ENCODE results near the gene STPG1.

Gene STPG1

DNA sequence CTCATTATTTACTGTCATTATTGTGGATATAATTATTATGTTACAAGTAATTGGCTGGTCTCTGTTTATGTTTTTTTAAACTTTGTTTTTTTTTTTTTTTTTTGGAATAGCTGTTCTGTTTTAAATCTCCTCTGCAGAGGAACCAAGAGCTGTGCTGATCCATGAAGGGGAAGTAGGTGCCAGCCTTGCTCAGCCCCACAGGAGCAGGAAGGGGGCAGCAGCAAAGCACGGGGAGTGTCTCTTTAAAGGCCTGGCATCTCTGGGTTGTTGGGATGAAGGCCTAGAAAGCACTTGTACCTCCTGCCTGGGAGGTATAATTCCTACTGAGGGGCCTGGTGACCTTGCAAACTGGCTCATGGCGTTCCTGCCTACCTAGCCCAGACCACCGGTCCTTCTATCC is 96.9 kb downstream of the STPG1 start:
- no peak for DNase-seq

DNA sequence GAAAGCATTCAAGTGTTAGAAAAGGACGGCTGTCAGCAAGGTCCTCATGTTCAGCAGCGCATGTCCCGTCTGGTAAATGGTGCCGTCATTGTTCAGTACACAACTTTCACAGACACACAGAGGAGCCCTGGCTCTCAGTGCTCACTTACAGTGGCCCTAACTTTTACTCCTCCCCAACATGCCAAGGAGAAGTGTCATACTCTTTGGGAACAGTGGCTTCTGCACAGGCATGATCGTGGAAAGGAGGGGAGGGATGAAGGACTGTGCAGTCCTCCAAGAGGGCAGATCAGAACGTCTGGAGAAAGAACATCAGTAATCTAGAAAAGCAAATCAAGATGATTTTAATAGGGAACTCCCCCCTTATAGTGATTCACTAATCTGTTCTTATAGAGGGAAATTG is 98.2 kb downstream of the STPG1 start:
- DNase-seq = no peak

DNA sequence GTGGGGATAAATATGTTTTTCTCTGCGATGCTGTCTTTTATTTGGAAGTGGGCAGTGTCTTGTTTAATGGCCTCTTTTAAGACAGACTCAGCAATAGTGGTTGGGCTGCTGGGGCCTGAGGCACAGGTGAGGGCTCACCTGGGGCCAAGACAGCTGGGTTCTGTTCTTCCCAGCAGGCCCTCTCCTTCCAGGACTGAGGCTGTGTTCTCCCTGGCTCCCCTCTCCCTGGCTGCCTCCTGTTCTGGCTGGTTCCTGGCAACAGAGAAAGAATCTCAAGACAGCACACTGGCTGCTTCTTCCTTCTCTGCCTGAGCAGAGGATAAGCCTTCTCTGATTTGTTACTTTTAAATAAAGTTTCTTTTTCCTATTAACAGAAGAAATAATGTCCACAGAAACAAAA is 101.8 kb downstream of the STPG1 start:
- DNase-seq = no peak

DNA sequence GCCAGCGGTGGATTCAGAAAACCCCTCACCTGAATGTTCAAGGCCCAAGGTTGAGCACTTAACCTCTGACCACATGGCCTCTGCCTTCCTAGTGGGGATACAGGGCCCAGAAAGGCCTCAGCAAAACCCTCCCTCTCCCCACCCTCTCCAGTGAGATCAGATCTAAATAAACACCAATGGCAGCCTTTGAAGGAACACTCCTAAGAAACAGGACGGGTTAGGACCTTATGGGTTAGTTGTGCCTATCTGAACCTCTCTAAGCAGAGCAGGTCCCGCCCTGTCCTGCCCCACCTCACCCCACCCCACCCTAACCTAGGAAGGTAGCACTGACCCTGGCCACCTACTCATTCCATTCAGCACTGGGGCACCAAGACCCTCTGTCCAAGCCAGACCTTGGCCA is 102.3 kb downstream of the STPG1 start:
- no peak for DNase-seq

DNA sequence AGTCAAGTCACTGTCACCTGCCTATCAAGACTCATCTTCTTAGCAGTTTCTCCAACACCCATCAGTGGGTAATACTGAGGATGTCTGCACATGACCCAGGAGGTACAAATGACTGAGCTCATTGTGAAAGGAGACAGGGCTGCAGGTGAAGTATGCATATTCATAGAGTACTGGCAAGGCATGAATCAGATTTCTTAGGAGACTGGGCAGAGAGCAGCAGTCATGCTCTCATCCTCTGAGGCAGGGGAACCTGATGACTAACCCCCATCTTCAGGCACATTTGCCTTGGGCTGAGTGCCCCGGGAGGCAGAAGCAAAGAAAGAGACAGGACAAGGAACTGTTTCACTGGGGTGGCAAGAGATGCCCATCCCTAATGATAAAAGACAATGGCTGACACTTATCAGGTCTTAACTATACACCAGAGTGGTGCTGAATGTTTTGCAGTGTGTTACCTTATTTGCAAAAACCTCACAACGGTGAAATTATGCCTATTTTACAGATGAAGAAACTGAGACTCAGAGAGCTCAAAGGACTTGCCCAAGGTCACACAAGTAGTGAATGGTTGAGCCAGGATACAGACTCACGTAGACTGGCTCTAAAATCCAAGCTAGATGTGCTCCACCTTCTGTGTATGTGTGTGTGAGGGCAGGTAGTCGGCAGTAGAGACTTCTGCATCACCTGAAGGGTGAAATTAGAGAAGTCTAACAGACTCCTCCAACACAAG is 103.7 kb downstream of the STPG1 start:
- DNase-seq = peak; percentile 74

DNA sequence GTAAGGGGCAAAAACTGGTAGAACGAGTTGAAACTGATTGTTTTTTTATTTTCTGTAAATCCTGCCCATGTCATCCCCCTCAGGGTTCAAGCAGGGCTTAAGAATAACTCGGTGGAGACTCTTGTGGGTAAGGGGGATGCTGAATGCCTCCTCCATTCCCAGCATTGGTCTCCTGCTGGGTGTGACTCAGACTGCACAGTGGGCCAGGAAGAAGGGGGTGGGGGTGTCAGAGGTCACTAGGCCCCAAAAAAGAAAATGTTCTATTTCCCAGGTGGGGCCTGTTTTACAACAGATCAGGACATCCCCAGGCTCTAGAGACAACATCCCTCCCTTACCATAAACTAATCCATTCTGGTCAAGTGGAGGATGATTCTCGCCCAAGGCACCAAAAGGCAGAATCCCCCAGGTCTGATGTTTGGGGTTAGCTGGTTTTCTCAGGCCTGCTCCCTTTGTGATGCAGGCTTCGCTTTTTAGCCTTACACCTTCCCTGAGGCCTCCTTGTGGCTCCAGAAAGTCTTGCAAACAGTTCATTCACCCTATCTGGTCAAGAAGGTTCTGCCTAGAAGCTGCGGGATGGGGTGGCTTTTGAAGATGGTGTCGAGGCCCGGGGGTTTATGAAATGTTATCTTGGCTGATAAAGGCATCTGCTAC is 105.1 kb downstream of the STPG1 start:
- DNase-seq = no peak

Measured in stimulated activated CD4-positive, alpha-beta T cell treated with anti-CD3 and anti-CD28 coated beads, Interleukin-1b, Interleukin-23, amount 100 ng/mL, for 48 hours (primary cell).